ENCODE measurements around the gene SMIM8. TPM values are rescaled to one million over a fixed set of nuclear protein-coding genes. Genes with fewer than 3 reads are reported as not detected.

Gene SMIM8
- total RNA-seq, 1 donor from 2014 or later: 5.5 TPM

GRCh38 chr6:87333591-87334181, 11.3 kb downstream of the SMIM8 start:
- peaks cover 2% of the 10 kb centered on the region for H3K36me3 Mint-ChIP-seq (ENCODE audit: low read depth)
- H3K27ac Mint-ChIP-seq (ENCODE audit: unreplicated experiment): no peak overlapping the region
- DNase-seq (ENCODE audit: low spot score): no peak
- no peaks in the 10 kb centered on the region for H3K27me3 Mint-ChIP-seq (ENCODE audit: low read depth)
- peaks cover 20% of the 10 kb centered on the region for H3K4me1 Mint-ChIP-seq (ENCODE audit: low read depth)
- no peak overlapping the region for H3K4me3 Mint-ChIP-seq (ENCODE audit: unreplicated experiment)
- H3K9me3 Mint-ChIP-seq (ENCODE audit: low read depth): no peaks in the 10 kb centered on the region
- TF ChIP-seq CTCF (IDR thresholded peaks at IDR 0.05): no peak

- H3K36me3 Mint-ChIP-seq (ENCODE audit: low read depth): peaks cover 2% of the 10 kb centered on the region
- H3K4me1 Mint-ChIP-seq (ENCODE audit: low read depth): peaks cover 22% of the 10 kb centered on the region
- no peak overlapping the region for H3K27ac Mint-ChIP-seq (ENCODE audit: unreplicated experiment)
- TF ChIP-seq CTCF (IDR thresholded peaks at IDR 0.05): no peak
- no peak for DNase-seq (ENCODE audit: low spot score)
- H3K27me3 Mint-ChIP-seq (ENCODE audit: low read depth): no peaks in the 10 kb centered on the region
- H3K4me3 Mint-ChIP-seq (ENCODE audit: unreplicated experiment): no peak overlapping the region
- no peaks in the 10 kb centered on the region for H3K9me3 Mint-ChIP-seq (ENCODE audit: low read depth)
Observed at GRCh38 chr6:87334683-87335082, 12.3 kb downstream of the SMIM8 start.

DNA sequence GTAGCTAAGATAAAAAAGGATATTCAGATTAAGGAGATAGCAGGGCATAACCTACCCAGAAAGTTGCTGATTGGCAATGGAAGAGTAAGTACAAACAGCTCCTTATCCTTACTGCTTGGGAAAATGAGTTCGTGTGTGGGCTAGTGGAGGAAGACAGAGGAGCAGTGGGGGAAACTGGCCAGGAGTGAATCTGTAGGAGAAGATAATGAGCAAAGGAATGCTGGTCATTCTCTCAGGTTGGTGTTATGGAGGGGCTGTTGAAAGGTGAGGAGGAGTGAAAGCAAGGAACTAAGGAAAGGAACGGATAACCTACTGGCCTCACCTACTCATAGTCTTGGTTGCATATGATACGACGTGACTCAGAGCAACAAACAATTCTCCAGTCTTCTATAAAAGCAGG, 14.0 kb downstream of the SMIM8 start:
- DNase-seq (ENCODE audit: low spot score): no peak
- TF ChIP-seq CTCF (IDR thresholded peaks at IDR 0.05): no peak
- Mint-ChIP-seq H3K27me3 (ENCODE audit: low read depth) (no peaks in the 10 kb centered on the region), H3K27ac (ENCODE audit: unreplicated experiment) (no peak overlapping the region), H3K9me3 (ENCODE audit: low read depth) (no peaks in the 10 kb centered on the region), H3K36me3 (ENCODE audit: low read depth) (peaks cover 2% of the 10 kb centered on the region), H3K4me1 (ENCODE audit: low read depth) (peaks cover 29% of the 10 kb centered on the region), H3K4me3 (ENCODE audit: unreplicated experiment) (no peak overlapping the region)

DNA sequence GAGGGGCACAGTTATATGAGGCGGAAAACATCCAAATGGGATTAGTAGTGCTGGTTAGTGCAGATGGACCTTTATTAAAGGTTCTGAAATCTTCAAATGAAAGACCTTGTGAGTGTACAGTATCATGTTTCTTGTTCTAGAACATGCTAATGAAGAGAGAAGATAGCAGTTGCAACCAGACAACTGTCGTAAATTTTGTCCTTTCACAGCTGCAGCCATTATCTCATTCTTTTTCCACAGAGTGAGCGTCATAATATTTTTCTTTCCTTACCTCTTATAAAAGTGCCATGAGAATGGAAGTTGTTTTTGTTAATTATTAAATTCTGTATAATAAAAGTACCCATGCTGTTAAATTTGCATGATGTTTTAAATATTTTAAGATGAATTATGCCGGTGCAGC, 17.8 kb downstream of the SMIM8 start:
- no peak for DNase-seq (ENCODE audit: low spot score)
- peaks cover 2% of the 10 kb centered on the region for H3K36me3 Mint-ChIP-seq (ENCODE audit: low read depth)
- no peak overlapping the region for H3K27ac Mint-ChIP-seq (ENCODE audit: unreplicated experiment)
- H3K27me3 Mint-ChIP-seq (ENCODE audit: low read depth): no peaks in the 10 kb centered on the region
- no peak overlapping the region for H3K4me3 Mint-ChIP-seq (ENCODE audit: unreplicated experiment)
- TF ChIP-seq CTCF (IDR thresholded peaks at IDR 0.05): no peak
- H3K4me1 Mint-ChIP-seq (ENCODE audit: low read depth): peaks cover 15% of the 10 kb centered on the region
- H3K9me3 Mint-ChIP-seq (ENCODE audit: low read depth): no peaks in the 10 kb centered on the region

GRCh38 chr6:87341158-87341557, 18.8 kb downstream of the SMIM8 start:
- no peak for DNase-seq (ENCODE audit: low spot score)
- Mint-ChIP-seq H3K4me1 (ENCODE audit: low read depth) (peaks cover 15% of the 10 kb centered on the region), H3K36me3 (ENCODE audit: low read depth) (peaks cover 3% of the 10 kb centered on the region), H3K27me3 (ENCODE audit: low read depth) (no peaks in the 10 kb centered on the region), H3K27ac (ENCODE audit: unreplicated experiment) (no peak overlapping the region), H3K9me3 (ENCODE audit: low read depth) (no peaks in the 10 kb centered on the region), H3K4me3 (ENCODE audit: unreplicated experiment) (no peak overlapping the region)
- no peak for TF ChIP-seq CTCF (IDR thresholded peaks at IDR 0.05)
